Hepatocyte (in vitro differentiated cells): ENCODE results near the gene CLIC2. TPM values are rescaled to one million over a fixed set of nuclear protein-coding genes. Genes with fewer than 3 reads are reported as not detected.
"Not testable (repeated sequence)": the region's sequence is repeated elsewhere in the genome, so short reads cannot be mapped to it uniquely, and the experiment has no call there.

Experiments
- DNase-seq: peaks from one replicate; pipeline ENCODE4 v3.0.0-alpha.2; 2016; ENCODE audit warnings: low spot score
- H2AFZ ChIP-seq: fragments of 200-600 bp; sonication (generic); 2 replicates; pipeline ENCODE4 v1.6.0; 2016; ENCODE audit warnings: antibody characterized with exemption, mild to moderate bottlenecking
- H3K27ac ChIP-seq: fragments of 200-600 bp; sonication (generic); 2 replicates; pipeline ENCODE4 v1.5.1; 2016; ENCODE audit warnings: mild to moderate bottlenecking
- H3K27me3 ChIP-seq: fragments of 200-600 bp; sonication (generic); 2 replicates; pipeline ENCODE4 v1.6.1; 2016
- H3K36me3 ChIP-seq: fragments of 200-600 bp; sonication (generic); replicated peaks from 2 replicates; pipeline ENCODE4 v1.5.1; 2016; ENCODE audit warnings: low read depth; ENCODE audit not compliant: insufficient read depth
- H3K4me1 ChIP-seq: fragments of 200-600 bp; sonication (generic); 2 replicates; pipeline ENCODE4 v1.5.1; 2016; ENCODE audit warnings: mild to moderate bottlenecking, moderate library complexity; ENCODE audit not compliant: insufficient read depth
- H3K4me2 ChIP-seq: fragments of 200-600 bp; sonication (generic); 2 replicates; pipeline ENCODE4 v1.6.0; 2016
- H3K4me3 ChIP-seq: fragments of 200-600 bp; sonication (generic); 2 replicates; pipeline ENCODE4 v1.5.1; 2016; ENCODE audit warnings: mild to moderate bottlenecking
- H3K79me2 ChIP-seq: fragments of 200-600 bp; sonication (generic); 2 replicates; pipeline ENCODE4 v1.6.0; 2017; ENCODE audit warnings: mild to moderate bottlenecking
- H3K9me2 ChIP-seq: fragments of 200-600 bp; sonication (generic); replicated peaks from 2 replicates; pipeline ENCODE4 v1.6.0; 2017; ENCODE audit warnings: mild to moderate bottlenecking; ENCODE audit not compliant: insufficient read depth
- H3K9me3 ChIP-seq: fragments of 200-600 bp; sonication (generic); 2 replicates; pipeline ENCODE4 v1.5.1; 2016; ENCODE audit warnings: low read depth, mild to moderate bottlenecking
- H4K20me1 ChIP-seq: fragments of 200-600 bp; sonication (generic); 2 replicates; pipeline ENCODE4 v1.6.0; 2016; ENCODE audit warnings: mild to moderate bottlenecking; ENCODE audit not compliant: insufficient read depth, poor library complexity, severe bottlenecking
- CTCF ChIP-seq: fragments of 200-600 bp; sonication (generic); IDR thresholded peaks from 2 replicates; pipeline ENCODE4 v1.5.1; 2016; ENCODE audit warnings: antibody characterized with exemption, mild to moderate bottlenecking; ENCODE audit not compliant: poor library complexity
- EZH2 ChIP-seq: fragments of 200-600 bp; sonication (generic); IDR thresholded peaks from 2 replicates; pipeline ENCODE4 v1.6.1; 2016; ENCODE audit warnings: antibody characterized with exemption, mild to moderate bottlenecking, borderline replicate concordance
- EZH2phosphoT487 ChIP-seq: fragments of 200-600 bp; sonication (generic); IDR thresholded peaks from one replicate; pipeline ENCODE4 v1.6.1; 2018; ENCODE audit warnings: antibody characterized with exemption, mild to moderate bottlenecking, low read depth, moderate library complexity; ENCODE audit not compliant: unreplicated experiment, severe bottlenecking
- WGBS: methylation state at CpG from one replicate; pipeline ENCODE4 v1.1.6; 2016; ENCODE audit warnings: low lambda C conversion rate; ENCODE audit errors: missing lambda C conversion rate; 5-methylcytosine and 5-hydroxymethylcytosine counted together
- polyA plus RNA-seq: library from polyadenylated mRNA; unstranded; fragments of >200 nt; fragmentation: Nextera tagmentation; extraction: Ambion mirVana; gene quantifications from 2 replicates; pipeline ENCODE4 v1.2.1, GENCODE V29; 2016
- total RNA-seq: library from RNA; depleted of rRNA; stranded (reverse); fragments of >200 nt; gene quantifications from 2 replicates; pipeline ENCODE4 v1.2.3, GENCODE V29; 2014

The CLIC2 gene
- total and polyA plus RNA-seq, 2 experiments from 2014 or later = 0.71 to 2.2 TPM

DNA sequence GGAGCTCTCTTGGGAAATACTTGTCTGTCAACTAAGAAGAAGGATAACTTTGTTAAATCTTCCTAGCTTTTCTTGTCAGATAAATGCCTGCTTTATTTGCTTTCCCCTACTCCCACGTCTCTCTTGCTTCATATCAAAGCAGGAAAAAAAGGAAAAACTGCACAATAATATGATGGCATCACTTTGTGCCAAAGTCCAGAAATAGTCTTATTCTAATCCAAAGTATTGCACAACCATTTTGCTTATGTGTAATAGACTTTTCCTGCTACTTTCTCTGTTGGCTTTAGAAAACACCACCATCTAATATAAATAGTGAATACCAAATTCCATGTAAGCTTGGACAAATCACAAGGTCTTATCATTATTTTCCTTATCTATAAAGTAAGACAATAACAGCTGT, 11.3 kb upstream of the CLIC2 start:
- not testable (repeated sequence) for H3K9me3 ChIP-seq, H3K4me1 ChIP-seq, H2AFZ ChIP-seq, H3K79me2 ChIP-seq, H3K27ac ChIP-seq, H3K4me2 ChIP-seq, H4K20me1 ChIP-seq, DNase-seq, H3K4me3 ChIP-seq, H3K27me3 ChIP-seq, H3K9me2 ChIP-seq, H3K36me3 ChIP-seq
- WGBS = no CpG with 5 or more reads among the region's 1 CpG

- not testable (repeated sequence) for H3K9me3 ChIP-seq, H3K4me1 ChIP-seq, H3K27ac ChIP-seq, H3K27me3 ChIP-seq, DNase-seq, H4K20me1 ChIP-seq, H3K4me3 ChIP-seq, H3K36me3 ChIP-seq, H3K79me2 ChIP-seq, H2AFZ ChIP-seq, H3K9me2 ChIP-seq, H3K4me2 ChIP-seq
- 75% methylated on average over 1 of the region's 1 CpG for WGBS
Observed at GRCh38 chrX:155335337-155335712, 911 bp upstream of the CLIC2 start.

DNA sequence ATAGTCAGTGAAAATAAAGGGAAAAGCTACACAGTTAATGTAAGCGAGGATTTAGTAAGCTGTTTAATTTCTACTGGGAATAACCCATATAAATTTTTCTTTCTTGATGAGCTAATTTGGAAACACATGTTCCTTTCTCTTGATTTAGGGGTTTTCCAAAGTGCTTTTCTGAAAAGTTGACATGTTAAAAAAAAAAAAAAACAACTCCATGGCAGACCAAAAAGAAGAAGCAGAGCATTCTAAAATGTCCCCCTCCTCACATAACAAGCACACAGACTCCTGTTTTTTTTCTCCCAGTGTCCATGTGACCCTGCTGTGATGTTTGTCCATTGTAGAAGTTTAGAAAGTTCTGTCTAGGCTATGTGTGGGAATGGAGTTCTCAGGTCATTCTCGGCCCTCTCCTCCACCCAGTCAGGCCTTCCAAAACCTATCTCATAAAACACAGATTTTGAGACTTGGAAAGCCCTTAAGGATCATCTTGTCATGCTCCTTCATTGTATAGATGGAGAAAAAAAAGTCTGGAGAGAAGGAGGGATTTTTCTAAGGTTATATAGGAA, 792 bp downstream of the CLIC2 start:
- no peak for DNase-seq
- H4K20me1 ChIP-seq = no peaks in the 10 kb centered on the region
- H3K9me2 ChIP-seq = no peaks in the 10 kb centered on the region
- H3K4me1 ChIP-seq = no peaks in the 10 kb centered on the region
- H3K9me3 ChIP-seq = no peaks in the 10 kb centered on the region
- H3K4me3 ChIP-seq = no peak overlapping the region
- no peaks in the 10 kb centered on the region for H3K36me3 ChIP-seq
- H3K79me2 ChIP-seq = no peaks in the 10 kb centered on the region
- no peak overlapping the region for H3K4me2 ChIP-seq
- H3K27ac ChIP-seq = no peak overlapping the region
- 71% methylated on average over 2 of the region's 2 CpGs for WGBS
- H3K27me3 ChIP-seq = no peaks in the 10 kb centered on the region
- H2AFZ ChIP-seq = no peak overlapping the region
- no peak for TF ChIP-seq EZH2phosphoT487
- no peak for TF ChIP-seq CTCF
- TF ChIP-seq EZH2 = no peak

- 52% methylated on average over 2 of the region's 2 CpGs for WGBS
- Histone ChIP-seq H3K36me3 (no peaks in the 10 kb centered on the region), H2AFZ (no peak overlapping the region), H3K9me3 (no peaks in the 10 kb centered on the region), H3K27me3 (no peaks in the 10 kb centered on the region), H3K9me2 (no peaks in the 10 kb centered on the region), H4K20me1 (no peaks in the 10 kb centered on the region), H3K4me1 (no peaks in the 10 kb centered on the region), H3K4me2 (no peak overlapping the region), H3K79me2 (no peaks in the 10 kb centered on the region), H3K4me3 (no peak overlapping the region), H3K27ac (no peak overlapping the region)
- no peak for DNase-seq
- TF ChIP-seq CTCF (no peak), EZH2 (no peak), EZH2phosphoT487 (no peak)
Observed at GRCh38 chrX:155330992-155331391, 3.4 kb downstream of the CLIC2 start.
